OCI-LY3 (cell line): ENCODE data around the gene GPR150.
A peak's percentile ranks its signal among the peaks of the same experiment; 100 is the strongest.

Source experiments
- H2AFZ ChIP-seq: fragments of 200-600, 300-600 bp; shearing (Covaris generic); 2 replicates; pipeline ENCODE4 v1.6.0; 2014; ENCODE audit warnings: antibody characterized with exemption, low read depth, low read length
- H3K27ac ChIP-seq: fragments of 200-600, 300-600 bp; sonication (generic); 2 replicates; pipeline ENCODE4 v1.5.1; 2014; ENCODE audit warnings: mild to moderate bottlenecking, low read length, moderate library complexity, mixed read lengths
- H3K27me3 ChIP-seq: fragments of 200-600, 300-600 bp; sonication (generic); 2 replicates; pipeline ENCODE4 v1.6.1; 2014; ENCODE audit warnings: low read depth, low read length, mixed read lengths
- H3K36me3 ChIP-seq: fragments of 200-600, 300-600 bp; sonication (generic); replicated peaks from 2 replicates; pipeline ENCODE3; 2014; ENCODE audit warnings: low read depth, low read length, mixed read lengths
- H3K4me1 ChIP-seq: fragments of 300-600, 200-600 bp; sonication (generic); 2 replicates; pipeline ENCODE4 v1.6.1; 2014; ENCODE audit warnings: low read length, mixed read lengths
- H3K4me2 ChIP-seq: fragments of 200-600, 300-600 bp; sonication (generic); 2 replicates; pipeline ENCODE4 v1.6.1; 2014; ENCODE audit warnings: low read length, mixed read lengths
- H3K4me3 ChIP-seq: fragments of 300-600, 200-600 bp; sonication (generic); 2 replicates; pipeline ENCODE4 v1.5.1; 2014; ENCODE audit warnings: antibody characterized with exemption, mild to moderate bottlenecking, low read length, moderate library complexity
- H3K79me2 ChIP-seq: fragments of 300-600, 200-600 bp; shearing (Covaris generic); 2 replicates; pipeline ENCODE4 v1.6.1; 2014; ENCODE audit warnings: mild to moderate bottlenecking, low read length, mixed read lengths
- H3K9ac ChIP-seq: fragments of 300-600, 200-600 bp; shearing (Covaris generic); 2 replicates; pipeline ENCODE4 v1.6.0; 2014; ENCODE audit warnings: mild to moderate bottlenecking, low read length, moderate library complexity
- H3K9me3 ChIP-seq: fragments of 200-600, 300-600 bp; shearing (Covaris generic); 2 replicates; pipeline ENCODE4 v1.6.1; 2014; ENCODE audit warnings: low read length, mixed read lengths; ENCODE audit not compliant: insufficient read depth
- H4K20me1 ChIP-seq: fragments of 200-600, 300-600 bp; sonication (generic); 2 replicates; pipeline ENCODE4 v1.6.1; 2016; ENCODE audit warnings: low read length, mixed read lengths; ENCODE audit not compliant: insufficient read depth
- EZH2phosphoT487 ChIP-seq: fragments of 200-600 bp; shearing (Covaris generic); IDR thresholded peaks from 2 replicates; pipeline ENCODE4 v1.6.1; 2018; ENCODE audit warnings: antibody characterized with exemption, mixed run types, low read depth
- TF ChIP-seq, protein P1 (sequence below): fragments of 200-600, 300-600 bp; sonication (generic); IDR thresholded peaks from 2 replicates; pipeline ENCODE4 v1.5.1; 2014; ENCODE audit warnings: antibody characterized with exemption, low read length, low read depth

The GPR150 gene

DNA sequence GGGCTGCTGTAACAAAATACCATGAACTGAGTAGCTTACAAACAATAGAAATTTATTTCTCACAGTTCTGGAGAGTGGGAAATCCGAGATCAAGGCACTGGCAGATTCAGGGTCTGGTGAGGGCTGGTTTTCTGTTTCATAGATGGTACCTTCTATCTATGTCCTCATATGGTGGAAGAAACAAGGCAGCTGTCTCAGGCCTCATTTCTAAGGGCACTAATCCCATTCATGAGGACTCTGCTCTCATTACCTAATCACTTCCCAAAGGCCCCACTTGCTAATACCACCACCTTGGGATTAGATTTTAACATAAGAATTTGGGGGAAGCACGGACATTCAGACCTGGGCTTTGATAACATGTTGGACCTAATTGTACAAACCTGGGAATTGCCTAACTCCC lies 40.2 kb downstream of the GPR150 start:
- Histone ChIP-seq H2AFZ (no peak overlapping the region), H3K9me3 (no peaks in the 10 kb centered on the region), H3K4me1 (no peaks in the 10 kb centered on the region), H3K4me2 (no peak overlapping the region), H3K27ac (no peak overlapping the region), H4K20me1 (no peaks in the 10 kb centered on the region), H3K9ac (no peak overlapping the region), H3K36me3 (no peaks in the 10 kb centered on the region), H3K27me3 (no peaks in the 10 kb centered on the region), H3K79me2 (no peaks in the 10 kb centered on the region), H3K4me3 (no peak overlapping the region)
- TF ChIP-seq, protein P1, sequence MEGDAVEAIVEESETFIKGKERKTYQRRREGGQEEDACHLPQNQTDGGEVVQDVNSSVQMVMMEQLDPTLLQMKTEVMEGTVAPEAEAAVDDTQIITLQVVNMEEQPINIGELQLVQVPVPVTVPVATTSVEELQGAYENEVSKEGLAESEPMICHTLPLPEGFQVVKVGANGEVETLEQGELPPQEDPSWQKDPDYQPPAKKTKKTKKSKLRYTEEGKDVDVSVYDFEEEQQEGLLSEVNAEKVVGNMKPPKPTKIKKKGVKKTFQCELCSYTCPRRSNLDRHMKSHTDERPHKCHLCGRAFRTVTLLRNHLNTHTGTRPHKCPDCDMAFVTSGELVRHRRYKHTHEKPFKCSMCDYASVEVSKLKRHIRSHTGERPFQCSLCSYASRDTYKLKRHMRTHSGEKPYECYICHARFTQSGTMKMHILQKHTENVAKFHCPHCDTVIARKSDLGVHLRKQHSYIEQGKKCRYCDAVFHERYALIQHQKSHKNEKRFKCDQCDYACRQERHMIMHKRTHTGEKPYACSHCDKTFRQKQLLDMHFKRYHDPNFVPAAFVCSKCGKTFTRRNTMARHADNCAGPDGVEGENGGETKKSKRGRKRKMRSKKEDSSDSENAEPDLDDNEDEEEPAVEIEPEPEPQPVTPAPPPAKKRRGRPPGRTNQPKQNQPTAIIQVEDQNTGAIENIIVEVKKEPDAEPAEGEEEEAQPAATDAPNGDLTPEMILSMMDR, result no peak
- TF ChIP-seq EZH2phosphoT487, result no peak

DNA sequence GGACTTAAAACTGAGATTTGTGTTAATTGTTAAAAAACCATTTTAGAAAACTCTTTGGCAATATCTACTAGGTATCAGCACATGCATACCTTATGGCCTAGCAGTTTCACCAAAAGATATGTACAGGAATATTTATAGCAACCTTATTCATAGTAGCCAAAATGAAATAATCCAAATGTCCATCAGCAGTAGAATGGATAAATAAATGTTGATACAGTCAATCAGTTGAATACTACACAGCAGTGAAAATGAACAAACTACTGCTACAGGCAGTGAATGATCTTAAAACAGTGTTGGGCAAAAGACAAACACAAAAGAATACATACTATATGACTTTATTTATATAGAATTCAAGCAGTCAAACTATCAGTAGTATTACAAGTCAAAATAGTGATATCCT lies 43.1 kb downstream of the GPR150 start:
- Histone ChIP-seq H3K9ac (no peak overlapping the region), H2AFZ (no peak overlapping the region), H3K4me3 (no peak overlapping the region), H3K27me3 (no peaks in the 10 kb centered on the region), H3K27ac (no peak overlapping the region), H3K79me2 (no peaks in the 10 kb centered on the region), H3K9me3 (no peaks in the 10 kb centered on the region), H3K4me1 (no peaks in the 10 kb centered on the region), H4K20me1 (no peaks in the 10 kb centered on the region), H3K4me2 (no peak overlapping the region), H3K36me3 (no peaks in the 10 kb centered on the region)
- TF ChIP-seq, protein P1, result no peak
- TF ChIP-seq EZH2phosphoT487, result no peak

DNA sequence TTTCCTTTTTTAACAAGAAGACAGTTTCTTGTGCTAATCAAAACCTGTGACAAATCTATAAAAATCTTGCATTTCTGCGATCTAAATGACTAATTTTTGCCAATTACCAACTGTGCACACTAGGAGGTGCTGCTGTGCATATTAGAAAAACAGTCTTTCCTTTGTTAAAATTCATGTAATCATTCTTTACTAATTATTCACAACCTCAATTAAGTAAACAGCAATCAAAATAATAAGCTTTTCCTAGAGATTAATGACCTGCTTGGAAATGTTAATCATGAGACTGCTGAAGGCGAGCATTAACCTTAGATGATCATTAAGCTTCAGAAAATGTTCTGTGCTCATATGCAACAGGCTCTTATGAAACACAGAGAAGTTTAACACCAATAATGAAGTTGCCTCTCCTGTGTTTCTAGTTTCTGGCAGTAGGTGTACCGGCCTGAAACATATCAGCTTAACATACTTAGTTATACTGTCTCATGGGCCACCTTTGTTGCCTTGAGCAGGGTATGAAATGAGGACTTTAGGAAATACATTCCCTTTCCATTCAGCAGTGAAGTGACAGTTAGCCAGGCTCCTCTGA lies 44.4 kb downstream of the GPR150 start:
- no peaks in the 10 kb centered on the region for H3K27me3 ChIP-seq
- no peak for TF ChIP-seq EZH2phosphoT487
- TF ChIP-seq, protein P1, result peak; percentile 75
- no peak overlapping the region for H2AFZ ChIP-seq
- H3K4me1 ChIP-seq, result peaks cover 9% of the 10 kb centered on the region
- H3K79me2 ChIP-seq, result no peaks in the 10 kb centered on the region
- H3K4me3 ChIP-seq, result no peak overlapping the region
- H3K27ac ChIP-seq, result no peak overlapping the region
- H3K9ac ChIP-seq, result no peak overlapping the region
- H4K20me1 ChIP-seq, result no peaks in the 10 kb centered on the region
- H3K9me3 ChIP-seq, result no peaks in the 10 kb centered on the region
- no peaks in the 10 kb centered on the region for H3K36me3 ChIP-seq
- H3K4me2 ChIP-seq, result peak overlapping the region; percentile 15; the same call in 1 of the 2 replicates

DNA sequence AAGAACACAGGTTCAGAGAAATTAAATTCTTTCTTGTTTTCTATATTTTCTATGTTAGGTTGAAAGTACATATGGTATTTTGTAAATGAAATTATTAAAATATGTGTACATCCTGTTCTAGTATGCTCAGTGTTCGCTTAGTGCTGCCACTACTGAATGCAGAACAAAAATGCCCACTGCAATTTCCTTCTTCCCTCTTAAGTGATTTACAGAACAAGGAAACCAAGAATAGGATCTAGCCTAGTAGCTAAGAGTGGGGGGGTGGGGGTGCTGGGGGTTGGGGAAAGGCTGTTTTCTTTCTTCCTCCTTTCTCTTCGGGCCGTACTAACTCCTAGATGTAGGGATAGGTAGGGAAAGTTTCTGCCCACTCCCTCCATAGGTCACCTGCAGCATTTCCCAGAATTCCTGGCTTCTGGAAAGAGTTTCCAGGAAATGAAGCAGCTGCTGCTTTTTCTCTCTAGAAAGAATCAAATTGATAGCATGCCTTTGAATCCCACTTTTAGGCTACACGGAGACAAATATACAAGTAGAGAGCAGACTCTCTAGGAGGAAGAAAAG lies 47.3 kb downstream of the GPR150 start:
- Histone ChIP-seq H4K20me1 (no peaks in the 10 kb centered on the region), H3K9ac (no peak overlapping the region), H3K4me2 (no peak overlapping the region), H2AFZ (no peak overlapping the region), H3K4me1 (peaks cover 16% of the 10 kb centered on the region), H3K27ac (no peak overlapping the region), H3K27me3 (no peaks in the 10 kb centered on the region), H3K79me2 (no peaks in the 10 kb centered on the region), H3K9me3 (no peaks in the 10 kb centered on the region), H3K36me3 (no peaks in the 10 kb centered on the region), H3K4me3 (no peak overlapping the region)
- TF ChIP-seq, protein P1, result no peak
- no peak for TF ChIP-seq EZH2phosphoT487
